GM10266 (cell line): Measurements from ENCODE around the gene PDCD1.
"Not testable (repeated sequence)": the region's sequence is repeated elsewhere in the genome, so short reads cannot be mapped to it uniquely, and the experiment has no call there.

ENCODE experiments used
- DNase-seq: peaks from one replicate; pipeline ENCODE4 v3.0.0; 2012; ENCODE audit errors: extremely low spot score
- CTCF ChIP-seq: IDR thresholded peaks from 2 replicates; pipeline ENCODE4 v1.5.1; 2012; ENCODE audit warnings: mild to moderate bottlenecking, low read depth; ENCODE audit not compliant: control insufficient read depth, insufficient read depth; ENCODE audit errors: missing control alignments

The PDCD1 gene

GRCh38 chr2:241837197-241837965 is 21.3 kb downstream of the PDCD1 start:
- DNase-seq: no peak
- no peak for TF ChIP-seq CTCF

- DNase-seq: no peak
- no peak for TF ChIP-seq CTCF
These were observed 22.4 kb downstream of the PDCD1 start for GRCh38 chr2:241836292-241836691.

GRCh38 chr2:241835611-241836010 is 23.1 kb downstream of the PDCD1 start:
- no peak for TF ChIP-seq CTCF
- no peak for DNase-seq

GRCh38 chr2:241834527-241835210 is 24.0 kb downstream of the PDCD1 start:
- TF ChIP-seq CTCF: no peak
- DNase-seq: no peak

- not testable (repeated sequence) for DNase-seq
These were observed 24.8 kb downstream of the PDCD1 start for GRCh38 chr2:241833756-241834526.

- no peak for DNase-seq
- TF ChIP-seq CTCF: no peak
These were observed 25.5 kb downstream of the PDCD1 start for GRCh38 chr2:241833101-241833663.

GRCh38 chr2:241827394-241827793 is 31.3 kb downstream of the PDCD1 start:
- no peak for DNase-seq
- TF ChIP-seq CTCF: no peak

GRCh38 chr2:241823531-241824437 is 34.9 kb downstream of the PDCD1 start:
- DNase-seq: not testable (repeated sequence)
